ENCODE data around the gene PCGF2.

The PCGF2 gene

DNA sequence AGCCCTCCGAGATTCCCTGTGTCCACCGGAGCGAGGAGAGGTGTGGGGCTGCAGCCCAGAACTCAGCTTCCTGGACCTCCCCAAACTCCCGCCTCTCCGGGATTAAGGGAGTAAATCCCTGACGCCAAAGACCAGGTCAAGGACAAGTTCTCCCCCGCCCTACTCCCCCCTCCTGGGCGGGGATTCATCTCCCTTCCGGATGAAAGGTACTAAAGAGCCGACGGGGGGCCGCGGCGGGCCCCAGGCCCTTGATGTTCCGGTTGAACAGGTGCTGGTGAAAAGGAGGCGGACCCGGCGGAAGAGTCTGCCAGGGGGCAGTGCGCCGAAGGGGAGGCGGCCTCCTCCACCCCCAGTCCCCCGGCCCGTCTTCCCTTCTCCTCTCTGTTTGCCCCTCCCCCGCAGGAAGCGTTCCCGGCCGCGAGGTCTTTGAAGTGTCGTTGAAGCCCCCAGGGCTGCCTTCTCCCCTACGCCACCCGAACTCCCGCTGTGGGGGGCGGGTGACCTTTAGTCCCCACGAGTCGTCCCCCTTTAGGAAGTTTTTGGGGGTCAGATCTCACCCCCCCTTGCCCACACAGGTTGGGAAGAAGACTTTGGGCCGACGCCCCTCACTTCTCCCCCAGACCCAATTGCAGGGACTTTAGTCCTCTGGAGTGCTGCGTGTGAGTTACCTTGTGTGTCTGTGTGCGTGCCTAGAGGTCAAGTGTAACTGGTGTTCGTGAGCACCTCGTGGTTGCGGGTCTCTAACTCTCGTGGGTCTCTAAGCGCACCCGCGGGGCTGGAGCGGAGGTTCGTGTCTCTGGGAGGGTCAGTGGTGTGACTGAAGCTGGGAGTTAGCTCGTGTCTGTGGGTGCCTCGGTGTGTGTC, 44.2 kb downstream of the PCGF2 start:
- DNase-seq (ENCODE audit: low read depth) = peak; percentile 90
- peak overlapping the region; percentile 80 for H3K4me3 ChIP-seq (ENCODE audit: low read depth, low read length)
- TF ChIP-seq, protein P1, sequence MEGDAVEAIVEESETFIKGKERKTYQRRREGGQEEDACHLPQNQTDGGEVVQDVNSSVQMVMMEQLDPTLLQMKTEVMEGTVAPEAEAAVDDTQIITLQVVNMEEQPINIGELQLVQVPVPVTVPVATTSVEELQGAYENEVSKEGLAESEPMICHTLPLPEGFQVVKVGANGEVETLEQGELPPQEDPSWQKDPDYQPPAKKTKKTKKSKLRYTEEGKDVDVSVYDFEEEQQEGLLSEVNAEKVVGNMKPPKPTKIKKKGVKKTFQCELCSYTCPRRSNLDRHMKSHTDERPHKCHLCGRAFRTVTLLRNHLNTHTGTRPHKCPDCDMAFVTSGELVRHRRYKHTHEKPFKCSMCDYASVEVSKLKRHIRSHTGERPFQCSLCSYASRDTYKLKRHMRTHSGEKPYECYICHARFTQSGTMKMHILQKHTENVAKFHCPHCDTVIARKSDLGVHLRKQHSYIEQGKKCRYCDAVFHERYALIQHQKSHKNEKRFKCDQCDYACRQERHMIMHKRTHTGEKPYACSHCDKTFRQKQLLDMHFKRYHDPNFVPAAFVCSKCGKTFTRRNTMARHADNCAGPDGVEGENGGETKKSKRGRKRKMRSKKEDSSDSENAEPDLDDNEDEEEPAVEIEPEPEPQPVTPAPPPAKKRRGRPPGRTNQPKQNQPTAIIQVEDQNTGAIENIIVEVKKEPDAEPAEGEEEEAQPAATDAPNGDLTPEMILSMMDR (IDR thresholded peaks at IDR 0.05; ENCODE audit: low read depth, low read length) = no peak
- TF ChIP-seq POLR2A (IDR thresholded peaks at IDR 0.05; ENCODE audit: extremely low read depth, insufficient read length) (peak; percentile 28), MYC (IDR thresholded peaks at IDR 0.05; ENCODE audit: low read depth, low read length) (peak; percentile 8; the same call in 1 of the 2 replicates)
- TF ChIP-seq, protein P2, sequence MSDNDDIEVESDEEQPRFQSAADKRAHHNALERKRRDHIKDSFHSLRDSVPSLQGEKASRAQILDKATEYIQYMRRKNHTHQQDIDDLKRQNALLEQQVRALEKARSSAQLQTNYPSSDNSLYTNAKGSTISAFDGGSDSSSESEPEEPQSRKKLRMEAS (IDR thresholded peaks at IDR 0.05; ENCODE audit: low read depth, low read length) = peak; percentile 36; the same call in 1 of the 2 replicates

DNA sequence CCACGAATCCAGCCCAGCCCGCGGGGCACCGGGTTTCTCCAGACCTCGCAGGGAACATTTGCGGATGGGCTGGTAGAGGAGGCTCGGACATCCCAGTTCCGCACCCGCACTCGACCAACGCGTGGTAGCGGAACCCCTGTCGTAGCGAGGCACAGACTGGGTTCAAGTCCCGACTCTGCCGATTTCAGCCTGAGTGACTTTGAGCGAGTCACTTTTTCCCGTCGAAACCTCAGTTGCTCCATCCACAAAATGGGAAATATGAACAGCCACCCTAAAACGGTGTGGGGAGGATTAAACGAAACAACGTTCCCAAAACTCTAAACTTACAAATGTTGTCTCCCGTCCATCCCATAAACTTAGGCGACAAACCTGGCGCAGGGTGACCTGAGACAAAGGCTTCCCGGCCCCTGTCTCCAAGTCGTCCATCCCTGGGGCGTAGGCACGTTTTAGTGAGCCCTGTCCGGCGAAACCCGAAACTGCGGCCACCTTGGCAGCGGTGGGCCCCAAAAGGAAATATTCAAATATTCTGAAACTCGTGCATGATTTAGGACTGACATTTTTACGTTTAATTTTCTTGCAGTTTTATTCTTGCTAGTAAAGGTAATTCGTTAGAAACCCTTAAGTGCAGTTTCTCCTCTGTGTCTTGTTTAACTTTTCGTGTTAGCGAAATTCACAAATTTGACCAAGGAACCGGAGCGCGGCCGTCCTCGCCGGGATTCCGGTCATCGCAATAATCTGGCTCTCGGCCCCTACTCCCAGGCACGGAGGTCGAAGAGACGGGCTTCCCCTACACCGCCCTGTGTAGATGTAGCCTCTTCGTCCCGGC, 45.0 kb downstream of the PCGF2 start:
- peak overlapping the region; percentile 80 for H3K4me3 ChIP-seq (ENCODE audit: low read depth, low read length)
- TF ChIP-seq, protein P2 (IDR thresholded peaks at IDR 0.05; ENCODE audit: low read depth, low read length) = no peak
- no peak for TF ChIP-seq POLR2A (IDR thresholded peaks at IDR 0.05; ENCODE audit: extremely low read depth, insufficient read length)
- no peak for TF ChIP-seq MYC (IDR thresholded peaks at IDR 0.05; ENCODE audit: low read depth, low read length)
- TF ChIP-seq, protein P1 (IDR thresholded peaks at IDR 0.05; ENCODE audit: low read depth, low read length) = no peak
- DNase-seq (ENCODE audit: low read depth) = peak; percentile 62

- TF ChIP-seq, protein P2 (IDR thresholded peaks at IDR 0.05; ENCODE audit: low read depth, low read length) = peak; percentile 64
- TF ChIP-seq MYC (IDR thresholded peaks at IDR 0.05; ENCODE audit: low read depth, low read length) = no peak; the same call in 1 of the 2 replicates
- H3K4me3 ChIP-seq (ENCODE audit: low read depth, low read length) = peak overlapping the region; percentile 80
- peak; percentile 93 for DNase-seq (ENCODE audit: low read depth)
Observed at GRCh38 chr17:38702166-38702915, 45.8 kb downstream of the PCGF2 start.

DNA sequence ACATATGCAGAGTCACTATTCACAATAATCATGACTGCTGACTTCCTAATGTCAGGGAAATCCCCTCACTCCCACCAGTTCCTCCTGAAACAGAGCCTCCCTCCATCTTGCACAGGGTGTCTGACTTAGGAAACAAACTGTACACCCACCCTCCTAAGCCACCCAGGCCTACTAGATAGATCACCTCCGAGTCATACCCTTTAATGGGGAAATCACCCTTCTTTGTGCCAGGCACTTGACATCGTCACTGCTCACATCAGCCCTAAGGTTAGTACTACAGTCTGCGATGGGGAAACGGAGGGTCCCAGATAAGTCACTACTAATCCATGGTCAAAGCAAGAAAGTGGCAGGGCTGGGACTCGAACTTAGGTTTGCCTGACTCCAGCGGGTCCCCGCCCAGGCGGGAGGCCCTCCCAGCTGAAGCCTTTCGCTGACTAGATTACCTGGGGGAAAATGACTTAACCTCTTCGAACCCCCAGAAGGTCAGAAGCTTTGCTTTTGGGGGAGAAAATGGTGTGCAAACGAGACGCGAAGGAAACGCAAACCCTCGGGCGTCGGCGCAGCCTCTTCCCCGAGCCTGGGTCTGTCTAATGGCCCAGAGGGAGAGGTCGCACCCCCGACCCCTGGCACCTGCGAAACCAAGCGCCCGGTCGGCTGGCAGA, 46.5 kb downstream of the PCGF2 start:
- H3K4me3 ChIP-seq (ENCODE audit: low read depth, low read length) = peak overlapping the region; percentile 67
- no peak for TF ChIP-seq MYC (IDR thresholded peaks at IDR 0.05; ENCODE audit: low read depth, low read length)
- peak; percentile 21 for TF ChIP-seq POLR2A (IDR thresholded peaks at IDR 0.05; ENCODE audit: extremely low read depth, insufficient read length)
- peak; percentile 79 for DNase-seq (ENCODE audit: low read depth)

- H3K4me3 ChIP-seq (ENCODE audit: low read depth, low read length) = no peak overlapping the region
- no peak for DNase-seq (ENCODE audit: low read depth)
- TF ChIP-seq POLR2A (IDR thresholded peaks at IDR 0.05; ENCODE audit: extremely low read depth, insufficient read length) (no peak), MYC (IDR thresholded peaks at IDR 0.05; ENCODE audit: low read depth, low read length) (no peak)
- TF ChIP-seq, protein P2 (IDR thresholded peaks at IDR 0.05; ENCODE audit: low read depth, low read length) = no peak
- TF ChIP-seq, protein P1 (IDR thresholded peaks at IDR 0.05; ENCODE audit: low read depth, low read length) = no peak
Observed at GRCh38 chr17:38698760-38699159, 49.4 kb downstream of the PCGF2 start.
